Natural killer cell (primary cell): ENCODE data around the gene GLYR1. TPM values are rescaled to one million over a fixed set of nuclear protein-coding genes. Genes with fewer than 3 reads are reported as not detected.

Experiments
- ATAC-seq, 3 donors: fragments of 150-1000 bp in 2 of 3; fragments of 200-7000 bp in 1 of 3; cut with Tn5 transposase; 1 replicate in 1 of 3; 2 replicates in 2 of 3; pipeline ENCODE4 v1.10.0; 2021; ENCODE audit warnings: mild to moderate bottlenecking in 2 of 3, moderate library complexity in 2 of 3
- DNase-seq, 2 donors: peaks; one replicate each; pipeline versions ENCODE4 v3.0.0 to v3.0.0-alpha.2; 2013 to 2021; ENCODE audit warnings: mixed read lengths in 1 of 2
- H3K27ac ChIP-seq: one replicate; pipeline ENCODE4 v1.5.1; 2013; ENCODE audit warnings: mild to moderate bottlenecking, low read length
- H3K27me3 ChIP-seq: one replicate; pipeline ENCODE4 v1.6.1; 2013; ENCODE audit warnings: low read length; ENCODE audit not compliant: control insufficient read depth, insufficient read depth
- H3K36me3 ChIP-seq: one replicate; pipeline ENCODE4 v1.6.1; 2013; ENCODE audit warnings: low read length; ENCODE audit not compliant: control insufficient read depth, insufficient read depth
- H3K4me1 ChIP-seq: one replicate; pipeline ENCODE4 v1.6.1; 2013; ENCODE audit warnings: low read length; ENCODE audit not compliant: control insufficient read depth, insufficient read depth
- H3K4me3 ChIP-seq: one replicate; pipeline ENCODE4 v1.5.1; 2013; ENCODE audit warnings: low read length
- H3K9me3 ChIP-seq: one replicate; pipeline ENCODE4 v1.6.1; 2013; ENCODE audit warnings: low read length; ENCODE audit not compliant: control insufficient read depth, insufficient read depth
- H3K27ac Mint-ChIP-seq, 2 donors: one replicate each; pipeline ENCODE4 v1.8.0; 2022; ENCODE audit warnings: mild to moderate bottlenecking in 2 of 2, mixed read lengths in 2 of 2, moderate library complexity in 1 of 2
- H3K27me3 Mint-ChIP-seq, 2 donors: one replicate each; pipeline ENCODE4 v1.8.0; 2022; ENCODE audit warnings: low read depth in 2 of 2, mixed read lengths in 2 of 2
- H3K36me3 Mint-ChIP-seq: one replicate; pipeline ENCODE4 v1.8.0; 2022; ENCODE audit warnings: mixed read lengths
- H3K4me1 Mint-ChIP-seq, 2 donors: one replicate each; pipeline ENCODE4 v1.8.0; 2022; ENCODE audit warnings: mixed read lengths in 2 of 2
- H3K4me3 Mint-ChIP-seq: one replicate; pipeline ENCODE4 v1.8.0; 2022; ENCODE audit warnings: mild to moderate bottlenecking, moderate library complexity, mixed read lengths
- H3K9me3 Mint-ChIP-seq, 2 donors: one replicate each; pipeline ENCODE4 v1.8.0; 2022; ENCODE audit warnings: mixed read lengths in 2 of 2
- CTCF ChIP-seq: fragments of 200-600 bp; IDR thresholded peaks from one replicate; pipeline ENCODE4 v1.8.0; 2022; ENCODE audit warnings: antibody characterized with exemption
- WGBS: methylation state at CpG from one replicate; pipeline ENCODE4 v1.1.7; 2013; ENCODE audit warnings: missing lambda C conversion rate; ENCODE audit not compliant: insufficient coverage; 5-methylcytosine and 5-hydroxymethylcytosine counted together
- intact Hi-C: fragments of 100-400 bp; cut with micrococcal nuclease; formaldehyde crosslinking; loops from one replicate; pipeline ENCODE4 v1.14.2; 2022
- total RNA-seq, 4 donors: library from RNA; stranded (reverse); fragments of 120-200 nt in 1 of 4; gene quantifications; one replicate each; pipeline versions ENCODE4 v1.2.3 to v1.2.4, GENCODE V29; 2013 to 2022

GLYR1 gene
- total RNA-seq, 3 donors from 2014 or later (not counting 1 experiment from before 2014, with no cell fraction given) = 112 to 129 (median 125) TPM

- no peak overlapping the region for H3K4me3 ChIP-seq
- no peaks in the 10 kb centered on the region for H3K9me3 ChIP-seq
- intact Hi-C loops = no loop called here
- TF ChIP-seq CTCF = no peak
- WGBS = 86% methylated on average over 10 of the region's 10 CpGs
- Mint-ChIP-seq H3K27ac (no peak overlapping the region), H3K4me3 (no peak overlapping the region), H3K27me3 (peaks cover 0 to 5% of the 10 kb centered on the region in 2 donors), H3K9me3 (no peaks in the 10 kb centered on the region), H3K36me3 (no peaks in the 10 kb centered on the region), H3K4me1 (no peaks in the 10 kb centered on the region)
- no peak overlapping the region for H3K27ac ChIP-seq
- ATAC-seq (no peak), DNase-seq (no peak)
- no peaks in the 10 kb centered on the region for H3K4me1 ChIP-seq
- H3K27me3 ChIP-seq = no peaks in the 10 kb centered on the region
- H3K36me3 ChIP-seq = no peaks in the 10 kb centered on the region
Observed at GRCh38 chr16:4790261-4790660, 56.8 kb downstream of the GLYR1 start.

- Mint-ChIP-seq H3K9me3 (no peaks in the 10 kb centered on the region), H3K4me3 (no peak overlapping the region), H3K27me3 (peaks cover 0 to 5% of the 10 kb centered on the region in 2 donors), H3K36me3 (no peaks in the 10 kb centered on the region), H3K27ac (no peak overlapping the region), H3K4me1 (no peaks in the 10 kb centered on the region)
- ATAC-seq (no peak), DNase-seq (no peak)
- intact Hi-C loops = no loop called here
- no peak overlapping the region for H3K4me3 ChIP-seq
- no peaks in the 10 kb centered on the region for H3K9me3 ChIP-seq
- WGBS = 95% methylated on average over 7 of the region's 7 CpGs
- H3K27ac ChIP-seq = no peak overlapping the region
- TF ChIP-seq CTCF = no peak
- H3K27me3 ChIP-seq = no peaks in the 10 kb centered on the region
- no peaks in the 10 kb centered on the region for H3K36me3 ChIP-seq
- H3K4me1 ChIP-seq = no peaks in the 10 kb centered on the region
Observed at GRCh38 chr16:4788910-4789309, 58.2 kb downstream of the GLYR1 start.

GRCh38 chr16:4788489-4788889, 58.6 kb downstream of the GLYR1 start:
- Mint-ChIP-seq H3K4me1 (no peaks in the 10 kb centered on the region), H3K36me3 (no peaks in the 10 kb centered on the region), H3K27ac (no peak overlapping the region), H3K9me3 (no peaks in the 10 kb centered on the region), H3K4me3 (no peak overlapping the region), H3K27me3 (peaks cover 0 to 5% of the 10 kb centered on the region in 2 donors)
- intact Hi-C loops = no loop called here
- no peak for TF ChIP-seq CTCF
- H3K36me3 ChIP-seq = no peaks in the 10 kb centered on the region
- no peak overlapping the region for H3K27ac ChIP-seq
- no peak overlapping the region for H3K4me3 ChIP-seq
- no peaks in the 10 kb centered on the region for H3K9me3 ChIP-seq
- no peaks in the 10 kb centered on the region for H3K27me3 ChIP-seq
- 79% methylated on average over 9 of the region's 9 CpGs for WGBS
- no peak for ATAC-seq
- H3K4me1 ChIP-seq = no peaks in the 10 kb centered on the region
- no peak for DNase-seq

GRCh38 chr16:4787627-4788482, 59.2 kb downstream of the GLYR1 start, which contains the start of gene SEPTIN12:
TSS of gene SEPTIN12 (minus strand) at chr16:4788345. CDS start at chr16:4787645, 700 bp downstream.
- H3K36me3 Mint-ChIP-seq = no peaks in the 10 kb centered on the region
- WGBS = 82% methylated on average over 13 of the region's 14 CpGs

More at GRCh38 chr16:4787627-4788482, 59.2 kb downstream of the GLYR1 start, which contains the start of gene SEPTIN12:
- Mint-ChIP-seq H3K4me1 (no peaks in the 10 kb centered on the region), H3K4me3 (no peak within 1 kb of the TSS), H3K9me3 (no peaks in the 10 kb centered on the region), H3K27me3 (peaks cover 0 to 5% of the 10 kb centered on the region in 2 donors), H3K27ac (no peak within 1 kb of the TSS)
- Histone ChIP-seq H3K36me3 (no peaks in the 10 kb centered on the region), H3K9me3 (no peaks in the 10 kb centered on the region), H3K4me3 (no peak within 1 kb of the TSS), H3K27ac (no peak within 1 kb of the TSS), H3K4me1 (no peaks in the 10 kb centered on the region), H3K27me3 (no peaks in the 10 kb centered on the region)
- intact Hi-C loops = no loop called here
- no peak for ATAC-seq
- no peak for DNase-seq
- no peak for TF ChIP-seq CTCF
